ENCODE measurements around the gene KLHL30.
A peak's percentile ranks its signal among the peaks of the same experiment; 100 is the strongest.

Gene KLHL30

GRCh38 chr2:238141541-238142318 is 3.3 kb downstream of the KLHL30 start:
- DNase-seq, result no peak
- peak overlapping the region; percentile 2 for H3K27ac Mint-ChIP-seq

DNA sequence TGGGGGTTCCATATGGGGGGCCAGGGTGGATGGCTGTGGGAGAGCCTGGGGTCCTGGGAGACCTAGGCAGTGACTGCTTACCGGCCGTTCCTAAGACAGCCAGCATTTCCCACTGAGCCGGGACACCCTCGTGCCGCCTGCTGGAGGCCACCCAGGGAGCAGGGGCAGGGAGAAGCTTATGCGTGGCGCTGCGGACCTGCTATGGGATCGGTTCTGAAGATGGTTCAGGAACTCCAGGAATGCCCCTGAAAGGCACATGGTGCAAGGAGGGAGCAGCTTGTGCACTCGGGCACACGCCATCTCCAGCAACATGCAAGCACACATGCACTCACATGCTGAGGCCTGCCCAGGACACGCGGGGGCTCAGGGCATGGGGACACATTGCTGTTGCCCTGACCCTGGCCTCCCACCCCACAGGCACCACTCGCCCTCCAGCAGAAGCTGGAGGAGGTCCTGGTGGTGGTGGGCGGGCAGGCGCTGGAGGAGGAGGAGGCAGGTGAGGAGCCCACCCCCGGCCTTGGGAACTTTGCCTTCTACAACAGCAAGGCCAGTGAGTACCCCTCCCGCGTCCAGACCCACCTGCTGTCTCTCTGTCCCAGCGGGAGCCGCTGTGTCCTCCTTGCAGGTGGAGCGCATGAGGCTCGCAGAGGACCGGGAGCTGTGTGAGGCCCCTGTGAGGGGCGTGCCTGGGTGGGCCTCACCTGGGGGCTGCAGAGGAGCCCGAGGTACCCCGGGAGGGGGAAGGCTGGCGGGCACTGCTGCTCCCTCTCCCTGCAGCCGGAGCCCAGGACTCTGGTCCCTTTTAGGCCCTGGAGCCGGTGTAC is 4.1 kb downstream of the KLHL30 start:
- no peaks in the 10 kb centered on the region for H3K9me3 Mint-ChIP-seq
- H3K4me3 Mint-ChIP-seq, result no peak overlapping the region
- H3K27me3 Mint-ChIP-seq, result no peaks in the 10 kb centered on the region
- no peaks in the 10 kb centered on the region for H3K36me3 Mint-ChIP-seq (ENCODE audit: low read depth)
- DNase-seq, result no peak
- peaks cover 9% of the 10 kb centered on the region for H3K4me1 Mint-ChIP-seq (ENCODE audit: low read depth)
- no peak overlapping the region for H3K27ac Mint-ChIP-seq

More at GRCh38 chr2:238141541-238142318, 3.3 kb downstream of the KLHL30 start:
- peaks cover 9% of the 10 kb centered on the region for H3K4me1 Mint-ChIP-seq (ENCODE audit: low read depth)
- H3K36me3 Mint-ChIP-seq (ENCODE audit: low read depth), result no peaks in the 10 kb centered on the region
- no peak overlapping the region for H3K4me3 Mint-ChIP-seq
- H3K9me3 Mint-ChIP-seq, result no peaks in the 10 kb centered on the region
- no peaks in the 10 kb centered on the region for H3K27me3 Mint-ChIP-seq

- Mint-ChIP-seq H3K27ac (no peak overlapping the region), H3K36me3 (ENCODE audit: low read depth) (no peaks in the 10 kb centered on the region), H3K4me3 (no peak overlapping the region), H3K27me3 (no peaks in the 10 kb centered on the region), H3K9me3 (no peaks in the 10 kb centered on the region), H3K4me1 (ENCODE audit: low read depth) (peaks cover 9% of the 10 kb centered on the region)
- DNase-seq, result no peak
Observed at GRCh38 chr2:238143239-238143951, 4.9 kb downstream of the KLHL30 start.

DNA sequence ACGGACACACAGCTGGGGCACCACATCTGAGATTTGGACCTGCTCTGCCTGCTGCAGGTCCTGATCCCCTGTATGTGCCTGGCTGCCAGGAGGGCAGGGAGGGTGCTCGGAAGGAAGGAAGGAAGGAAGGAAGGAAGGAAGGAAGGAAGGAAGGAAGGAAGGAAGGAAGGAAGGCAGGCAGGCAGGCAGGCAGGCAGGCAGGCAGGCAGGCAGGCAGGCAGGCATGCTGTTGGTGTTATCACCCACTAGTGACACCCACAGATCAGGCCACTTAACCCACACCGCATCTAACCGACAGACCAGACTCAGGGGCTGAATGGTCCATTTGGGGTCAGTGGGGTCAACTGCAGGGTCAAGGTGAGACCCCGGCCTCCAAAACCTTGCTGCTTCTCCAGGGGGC is 5.8 kb downstream of the KLHL30 start:
- no peak for DNase-seq
- no peak overlapping the region for H3K4me3 Mint-ChIP-seq
- no peaks in the 10 kb centered on the region for H3K9me3 Mint-ChIP-seq
- peaks cover 9% of the 10 kb centered on the region for H3K4me1 Mint-ChIP-seq (ENCODE audit: low read depth)
- no peaks in the 10 kb centered on the region for H3K27me3 Mint-ChIP-seq
- no peaks in the 10 kb centered on the region for H3K36me3 Mint-ChIP-seq (ENCODE audit: low read depth)
- H3K27ac Mint-ChIP-seq, result no peak overlapping the region

DNA sequence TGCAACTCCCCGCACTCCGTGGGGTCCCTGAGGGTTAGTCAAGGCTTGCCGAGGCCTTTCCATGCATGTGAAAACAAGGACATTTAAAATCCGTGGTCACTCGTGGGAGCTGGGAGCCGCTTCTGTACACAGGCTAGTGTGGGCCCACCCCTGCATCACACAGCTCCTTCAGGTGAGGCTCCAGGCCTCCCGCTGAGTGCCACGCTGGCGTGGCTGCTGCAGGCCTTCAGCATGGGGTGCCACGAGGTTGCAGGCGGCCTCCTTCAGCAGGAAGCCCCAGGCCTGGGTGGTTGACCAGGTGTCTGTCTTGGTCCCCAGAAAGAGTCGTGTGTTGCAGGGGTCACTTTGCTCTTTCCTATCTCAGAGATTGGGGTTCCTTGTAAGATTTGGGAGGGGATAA is 6.6 kb downstream of the KLHL30 start:
- Mint-ChIP-seq H3K9me3 (no peaks in the 10 kb centered on the region), H3K36me3 (ENCODE audit: low read depth) (no peaks in the 10 kb centered on the region), H3K4me1 (ENCODE audit: low read depth) (peaks cover 9% of the 10 kb centered on the region), H3K27me3 (no peaks in the 10 kb centered on the region), H3K4me3 (no peak overlapping the region), H3K27ac (no peak overlapping the region)
- no peak for DNase-seq

GRCh38 chr2:238145851-238146250 is 7.4 kb downstream of the KLHL30 start:
- H3K4me1 Mint-ChIP-seq (ENCODE audit: low read depth), result peaks cover 9% of the 10 kb centered on the region
- no peaks in the 10 kb centered on the region for H3K9me3 Mint-ChIP-seq
- no peaks in the 10 kb centered on the region for H3K27me3 Mint-ChIP-seq
- H3K27ac Mint-ChIP-seq, result no peak overlapping the region
- no peak overlapping the region for H3K4me3 Mint-ChIP-seq
- DNase-seq, result no peak
- no peaks in the 10 kb centered on the region for H3K36me3 Mint-ChIP-seq (ENCODE audit: low read depth)

GRCh38 chr2:238146884-238147544 is 8.5 kb downstream of the KLHL30 start:
- Mint-ChIP-seq H3K36me3 (ENCODE audit: low read depth) (no peaks in the 10 kb centered on the region), H3K4me1 (ENCODE audit: low read depth) (peaks cover 3% of the 10 kb centered on the region), H3K4me3 (no peak overlapping the region), H3K9me3 (no peaks in the 10 kb centered on the region), H3K27ac (no peak overlapping the region), H3K27me3 (no peaks in the 10 kb centered on the region)
- DNase-seq, result no peak

DNA sequence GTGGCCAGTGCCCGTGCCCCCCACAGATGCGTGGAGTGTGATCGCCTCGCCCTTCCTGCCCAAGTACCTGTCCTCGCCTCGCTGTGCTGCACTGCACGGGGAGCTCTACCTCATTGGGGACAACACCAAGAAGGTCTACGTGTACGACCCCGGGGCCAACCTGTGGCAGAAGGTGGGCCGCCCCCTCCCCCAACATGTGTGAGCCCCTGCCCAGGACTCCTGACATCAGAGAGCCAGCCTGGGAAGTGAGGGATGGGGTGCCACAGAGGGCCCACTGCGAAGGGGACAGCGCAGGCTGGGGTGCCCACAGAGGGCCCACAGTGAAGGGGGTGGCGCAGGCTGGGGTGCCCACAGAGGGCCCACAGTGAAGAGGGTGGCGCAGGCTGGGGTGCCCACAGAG is 10.5 kb downstream of the KLHL30 start:
- Mint-ChIP-seq H3K4me3 (no peak overlapping the region), H3K36me3 (ENCODE audit: low read depth) (no peaks in the 10 kb centered on the region), H3K4me1 (ENCODE audit: low read depth) (no peaks in the 10 kb centered on the region), H3K9me3 (peaks cover under 1% of the 10 kb centered on the region), H3K27ac (no peak overlapping the region), H3K27me3 (no peaks in the 10 kb centered on the region)
- no peak for DNase-seq

DNA sequence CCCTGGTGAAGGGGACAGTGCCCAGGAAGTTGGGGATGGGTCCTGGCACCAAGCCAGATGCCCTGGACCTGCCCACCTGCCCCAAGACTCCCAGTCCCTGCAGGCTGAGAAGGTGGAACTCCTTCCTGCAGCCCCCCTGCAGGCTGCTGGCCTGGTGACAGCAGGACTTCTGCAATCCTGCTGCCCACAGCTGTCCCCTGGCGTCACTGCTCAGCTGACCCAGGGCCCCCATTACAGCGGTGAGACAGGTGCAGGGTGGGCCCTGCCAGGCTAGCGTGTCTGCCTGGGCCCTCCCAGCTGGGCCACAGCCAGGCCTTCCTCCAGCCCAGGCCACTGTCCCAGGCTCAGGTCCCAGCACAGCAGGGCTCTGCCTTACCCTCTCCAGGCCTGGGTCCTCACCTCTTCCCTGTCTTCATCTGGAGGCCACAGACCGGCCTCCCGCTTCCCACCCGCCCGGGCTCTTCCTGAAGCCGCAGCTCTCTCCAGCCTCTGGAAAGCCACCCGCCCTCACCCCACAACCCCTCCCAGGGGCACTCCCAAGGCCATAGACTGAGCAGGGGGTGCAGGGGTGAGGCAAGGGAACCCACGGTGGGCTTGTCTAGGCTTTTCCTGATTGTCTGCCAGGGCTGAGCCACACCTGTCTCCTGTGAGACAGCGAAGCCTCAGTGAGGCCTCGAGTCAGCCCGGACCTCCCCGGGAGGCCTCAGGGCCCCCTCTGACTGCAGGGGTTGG is 11.5 kb downstream of the KLHL30 start:
- H3K4me1 Mint-ChIP-seq (ENCODE audit: low read depth), result no peaks in the 10 kb centered on the region
- no peak overlapping the region for H3K27ac Mint-ChIP-seq
- DNase-seq, result no peak
- H3K27me3 Mint-ChIP-seq, result no peaks in the 10 kb centered on the region
- no peak overlapping the region for H3K4me3 Mint-ChIP-seq
- peaks cover 4% of the 10 kb centered on the region for H3K9me3 Mint-ChIP-seq
- H3K36me3 Mint-ChIP-seq (ENCODE audit: low read depth), result no peaks in the 10 kb centered on the region

DNA sequence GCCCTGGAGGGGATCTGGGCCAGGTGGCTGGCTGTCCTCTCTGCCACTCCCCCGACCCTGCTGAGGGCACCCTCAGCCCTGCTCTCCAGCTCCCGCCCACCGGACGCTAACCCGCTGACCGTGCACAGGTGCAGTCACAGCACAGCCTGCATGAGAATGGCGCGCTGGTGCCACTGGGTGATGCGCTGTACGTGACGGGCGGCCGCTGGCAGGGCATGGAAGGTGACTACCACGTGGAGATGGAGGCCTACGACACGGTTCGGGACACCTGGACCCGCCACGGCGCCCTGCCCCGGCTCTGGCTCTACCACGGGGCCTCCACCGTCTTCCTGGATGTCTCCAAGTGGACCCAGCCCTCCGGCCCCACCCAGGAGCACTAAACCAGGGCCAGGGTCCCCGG is 12.2 kb downstream of the KLHL30 start:
- H3K27me3 Mint-ChIP-seq, result no peaks in the 10 kb centered on the region

GRCh38 chr2:238151205-238151604 is 12.7 kb downstream of the KLHL30 start:
- DNase-seq, result no peak
- Mint-ChIP-seq H3K4me1 (ENCODE audit: low read depth) (no peaks in the 10 kb centered on the region), H3K9me3 (peaks cover 4% of the 10 kb centered on the region), H3K27ac (no peak overlapping the region), H3K36me3 (ENCODE audit: low read depth) (no peaks in the 10 kb centered on the region), H3K27me3 (no peaks in the 10 kb centered on the region), H3K4me3 (no peak overlapping the region)

More for the DNA sequence above, 12.2 kb downstream of the KLHL30 start:
- no peak for DNase-seq
- Mint-ChIP-seq H3K4me3 (no peak overlapping the region), H3K4me1 (ENCODE audit: low read depth) (no peaks in the 10 kb centered on the region), H3K9me3 (peaks cover 4% of the 10 kb centered on the region), H3K36me3 (ENCODE audit: low read depth) (no peaks in the 10 kb centered on the region), H3K27ac (no peak overlapping the region)

DNA sequence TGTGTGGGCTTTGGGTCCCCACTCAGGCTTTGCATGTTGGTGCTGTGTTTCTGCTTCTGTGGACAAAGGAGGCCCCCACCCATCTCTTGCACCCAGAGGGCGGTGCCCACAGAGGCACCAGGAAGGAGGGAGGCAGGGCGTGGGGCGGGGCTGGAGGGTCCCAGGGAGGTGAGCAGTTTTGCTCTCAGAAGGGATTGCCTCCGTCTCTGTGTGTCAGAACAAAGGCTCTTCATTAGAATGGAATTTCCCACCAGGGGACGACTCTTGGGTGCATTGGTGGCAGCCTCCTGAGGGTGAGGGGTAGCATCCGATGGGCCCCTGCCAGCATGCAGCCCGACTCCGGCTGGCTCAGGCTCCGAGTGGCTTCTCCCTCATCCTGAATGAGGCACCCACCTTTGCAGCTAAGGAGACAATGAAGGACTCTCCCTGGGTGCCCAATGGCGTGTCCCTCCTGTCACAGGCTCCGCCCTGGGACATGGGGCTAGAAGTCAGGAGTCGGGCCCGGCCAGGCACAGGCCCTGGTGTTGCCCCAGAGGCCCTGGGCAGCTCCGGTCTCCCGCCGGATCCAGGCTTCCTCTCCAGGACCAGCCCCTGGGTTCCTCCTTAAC is 13.3 kb downstream of the KLHL30 start:
- H3K27ac Mint-ChIP-seq, result no peak overlapping the region
- H3K27me3 Mint-ChIP-seq, result no peaks in the 10 kb centered on the region
- no peak for DNase-seq
- H3K4me1 Mint-ChIP-seq (ENCODE audit: low read depth), result no peaks in the 10 kb centered on the region
- H3K36me3 Mint-ChIP-seq (ENCODE audit: low read depth), result no peaks in the 10 kb centered on the region
- peaks cover 4% of the 10 kb centered on the region for H3K9me3 Mint-ChIP-seq
- H3K4me3 Mint-ChIP-seq, result no peak overlapping the region

- peaks cover 2% of the 10 kb centered on the region for H3K27me3 Mint-ChIP-seq
- no peak for DNase-seq
- H3K36me3 Mint-ChIP-seq (ENCODE audit: low read depth), result no peaks in the 10 kb centered on the region
- H3K9me3 Mint-ChIP-seq, result peaks cover 4% of the 10 kb centered on the region
- H3K27ac Mint-ChIP-seq, result no peak overlapping the region
- no peaks in the 10 kb centered on the region for H3K4me1 Mint-ChIP-seq (ENCODE audit: low read depth)
- H3K4me3 Mint-ChIP-seq, result no peak overlapping the region
Observed at GRCh38 chr2:238152771-238153688, 14.6 kb downstream of the KLHL30 start.
